ENCODE measurements around the gene CHAMP1. TPM values are rescaled to one million over a fixed set of nuclear protein-coding genes. Genes with fewer than 3 reads are reported as not detected.

CHAMP1 gene
- total RNA-seq, 2 donors from 2014 or later = 23.0 to 56.3 TPM

DNA sequence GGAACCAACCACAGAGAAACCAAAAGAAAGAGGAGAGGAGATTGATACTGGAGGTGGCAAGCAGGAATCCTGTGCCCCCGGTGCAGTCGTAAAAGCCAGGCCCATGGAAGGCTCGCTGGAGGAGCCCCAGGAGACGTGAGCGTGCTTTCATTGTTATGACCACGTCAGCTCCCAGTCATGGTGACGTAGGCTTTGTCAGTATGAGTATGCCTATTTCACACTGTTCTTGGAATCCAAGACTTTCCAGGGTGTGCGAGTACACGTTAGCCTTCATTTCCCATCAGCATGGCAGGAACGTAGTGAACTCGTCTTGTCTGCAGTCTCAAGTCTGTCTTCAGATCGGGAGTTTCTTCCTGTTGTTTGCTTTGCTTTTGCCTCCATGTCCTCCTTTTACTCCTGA, 15.4 kb upstream of the CHAMP1 start:
- no peaks in the 10 kb centered on the region for H3K9me3 ChIP-seq
- H3K4me3 ChIP-seq = no peak overlapping the region
- no peak for TF ChIP-seq POLR2A (IDR thresholded peaks at IDR 0.05)
- TF ChIP-seq, protein P1, sequence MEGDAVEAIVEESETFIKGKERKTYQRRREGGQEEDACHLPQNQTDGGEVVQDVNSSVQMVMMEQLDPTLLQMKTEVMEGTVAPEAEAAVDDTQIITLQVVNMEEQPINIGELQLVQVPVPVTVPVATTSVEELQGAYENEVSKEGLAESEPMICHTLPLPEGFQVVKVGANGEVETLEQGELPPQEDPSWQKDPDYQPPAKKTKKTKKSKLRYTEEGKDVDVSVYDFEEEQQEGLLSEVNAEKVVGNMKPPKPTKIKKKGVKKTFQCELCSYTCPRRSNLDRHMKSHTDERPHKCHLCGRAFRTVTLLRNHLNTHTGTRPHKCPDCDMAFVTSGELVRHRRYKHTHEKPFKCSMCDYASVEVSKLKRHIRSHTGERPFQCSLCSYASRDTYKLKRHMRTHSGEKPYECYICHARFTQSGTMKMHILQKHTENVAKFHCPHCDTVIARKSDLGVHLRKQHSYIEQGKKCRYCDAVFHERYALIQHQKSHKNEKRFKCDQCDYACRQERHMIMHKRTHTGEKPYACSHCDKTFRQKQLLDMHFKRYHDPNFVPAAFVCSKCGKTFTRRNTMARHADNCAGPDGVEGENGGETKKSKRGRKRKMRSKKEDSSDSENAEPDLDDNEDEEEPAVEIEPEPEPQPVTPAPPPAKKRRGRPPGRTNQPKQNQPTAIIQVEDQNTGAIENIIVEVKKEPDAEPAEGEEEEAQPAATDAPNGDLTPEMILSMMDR (IDR thresholded peaks at IDR 0.05) = no peak
- DNase-seq (ENCODE audit: low spot score) = no peak
- H3K27me3 ChIP-seq (replicated peaks; ENCODE audit: insufficient read depth) = no peaks in the 10 kb centered on the region
- no peak overlapping the region for H3K27ac ChIP-seq
- 78% methylated on average over 12 of the region's 12 CpGs for WGBS
- intact Hi-C loops (cut with DNase I) = no loop called here
- H3K4me1 ChIP-seq (replicated peaks) = no peaks in the 10 kb centered on the region
- H3K36me3 ChIP-seq = no peaks in the 10 kb centered on the region

GRCh38 chr13:114299604-114300305, 14.5 kb upstream of the CHAMP1 start:
- DNase-seq (ENCODE audit: low spot score) = no peak
- H3K4me3 ChIP-seq = no peak overlapping the region
- no peak overlapping the region for H3K27ac ChIP-seq
- TF ChIP-seq, protein P1 (IDR thresholded peaks at IDR 0.05) = no peak
- TF ChIP-seq POLR2A (IDR thresholded peaks at IDR 0.05) = no peak
- no peak for TF ChIP-seq POLR2AphosphoS5 (IDR thresholded peaks at IDR 0.05)
- no peaks in the 10 kb centered on the region for H3K27me3 ChIP-seq (replicated peaks; ENCODE audit: insufficient read depth)
- H3K9me3 ChIP-seq = no peaks in the 10 kb centered on the region
- intact Hi-C loops (cut with DNase I) = no loop called here
- no peaks in the 10 kb centered on the region for H3K4me1 ChIP-seq (replicated peaks)
- WGBS = 94% methylated on average over 12 of the region's 12 CpGs
- H3K36me3 ChIP-seq = no peaks in the 10 kb centered on the region

- Histone ChIP-seq H3K27me3 (replicated peaks; ENCODE audit: insufficient read depth) (no peaks in the 10 kb centered on the region), H3K27ac (no peak overlapping the region), H3K4me1 (replicated peaks) (no peaks in the 10 kb centered on the region), H3K4me3 (no peak overlapping the region), H3K9me3 (no peaks in the 10 kb centered on the region), H3K36me3 (no peaks in the 10 kb centered on the region)
- WGBS = 89% methylated on average over 11 of the region's 11 CpGs
- intact Hi-C loops (cut with DNase I) = no loop called here
- TF ChIP-seq, protein P1 (IDR thresholded peaks at IDR 0.05) = no peak
- no peak for TF ChIP-seq POLR2AphosphoS5 (IDR thresholded peaks at IDR 0.05)
- DNase-seq (ENCODE audit: low spot score) = no peak
Observed at GRCh38 chr13:114303700-114304327, 10.5 kb upstream of the CHAMP1 start.

DNA sequence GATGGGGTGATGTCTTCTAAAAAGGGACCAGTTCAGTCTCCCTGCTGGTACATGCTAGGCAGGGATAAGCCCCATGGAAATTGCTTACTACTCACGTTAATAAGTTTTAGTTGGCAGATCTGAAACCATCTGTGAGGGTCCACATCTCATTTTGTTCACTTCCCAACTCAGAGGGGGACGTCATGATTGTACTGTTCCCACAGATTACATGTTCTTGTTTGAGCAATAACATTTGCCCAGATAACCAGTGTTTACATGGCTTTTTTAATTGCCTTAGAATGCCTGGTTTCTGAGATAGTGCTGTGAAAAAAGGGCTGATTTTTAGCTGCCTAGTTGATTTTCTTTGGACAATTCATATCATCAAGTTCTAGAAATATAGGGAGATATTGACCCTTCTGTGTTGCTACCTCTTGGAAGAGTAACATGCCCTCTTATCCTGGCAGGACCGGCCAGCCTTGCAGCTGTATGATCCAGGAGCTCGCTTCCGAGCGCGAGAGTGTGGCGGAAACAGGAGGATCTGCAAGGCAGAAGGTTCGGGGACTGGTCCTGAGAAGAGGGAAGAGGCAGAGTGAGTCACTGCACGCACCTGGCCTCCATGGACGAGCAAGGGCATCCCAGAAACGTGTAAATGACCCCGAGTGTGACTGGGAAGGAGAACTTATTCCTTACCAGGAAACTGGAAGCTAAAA, 9.8 kb upstream of the CHAMP1 start:
- no peaks in the 10 kb centered on the region for H3K36me3 ChIP-seq
- H3K4me3 ChIP-seq = no peak overlapping the region
- no peak overlapping the region for H3K27ac ChIP-seq
- WGBS = 89% methylated on average over 13 of the region's 13 CpGs
- no peaks in the 10 kb centered on the region for H3K9me3 ChIP-seq
- intact Hi-C loops (cut with DNase I) = no loop called here
- TF ChIP-seq POLR2A (IDR thresholded peaks at IDR 0.05) = no peak
- TF ChIP-seq POLR2AphosphoS5 (IDR thresholded peaks at IDR 0.05) = no peak
- TF ChIP-seq, protein P1 (IDR thresholded peaks at IDR 0.05) = no peak
- no peak for DNase-seq (ENCODE audit: low spot score)
- no peaks in the 10 kb centered on the region for H3K27me3 ChIP-seq (replicated peaks; ENCODE audit: insufficient read depth)
- no peaks in the 10 kb centered on the region for H3K4me1 ChIP-seq (replicated peaks)

Data from prostate gland (tissue), 2 donors.